Activated naive CD8-positive, alpha-beta T cell treated with anti-CD3 and anti-CD28 coated beads, Interleukin-2, amount 50 U/mL, for 24 hours (primary cell): ENCODE results near the gene MRPL54.

Source experiments
- ATAC-seq: fragments of 150-1000 bp; cut with Tn5 transposase; one replicate; pipeline ENCODE4 v1.10.0; 2021
- DNase-seq: peaks from one replicate; pipeline ENCODE4 v3.0.0; 2021
- H3K27ac Mint-ChIP-seq: one replicate; pipeline ENCODE4 v1.8.0; 2021; ENCODE audit warnings: mild to moderate bottlenecking, mixed read lengths
- H3K27me3 Mint-ChIP-seq: one replicate; pipeline ENCODE4 v1.8.0; 2021; ENCODE audit warnings: mixed read lengths
- H3K36me3 Mint-ChIP-seq: one replicate; pipeline ENCODE4 v1.8.0; 2021; ENCODE audit warnings: low read depth, mixed read lengths
- H3K4me1 Mint-ChIP-seq: one replicate; pipeline ENCODE4 v1.8.0; 2021; ENCODE audit warnings: mixed read lengths
- H3K4me3 Mint-ChIP-seq: one replicate; pipeline ENCODE4 v1.8.0; 2021; ENCODE audit warnings: mild to moderate bottlenecking, moderate library complexity, mixed read lengths
- H3K9me3 Mint-ChIP-seq: one replicate; pipeline ENCODE4 v1.8.0; 2021; ENCODE audit warnings: mixed read lengths

The MRPL54 gene

GRCh38 chr19:3733549-3734309 is 28.8 kb upstream of the MRPL54 start:
- H3K36me3 Mint-ChIP-seq, result no peaks in the 10 kb centered on the region
- no peaks in the 10 kb centered on the region for H3K9me3 Mint-ChIP-seq
- no peak overlapping the region for H3K4me3 Mint-ChIP-seq
- no peak for DNase-seq
- H3K27ac Mint-ChIP-seq, result no peak overlapping the region
- H3K4me1 Mint-ChIP-seq, result peaks cover 7% of the 10 kb centered on the region
- no peaks in the 10 kb centered on the region for H3K27me3 Mint-ChIP-seq
- ATAC-seq, result no peak

GRCh38 chr19:3734310-3734600 is 28.2 kb upstream of the MRPL54 start:
- H3K4me1 Mint-ChIP-seq, result peaks cover 12% of the 10 kb centered on the region
- DNase-seq, result no peak

GRCh38 chr19:3736106-3736724 is 26.3 kb upstream of the MRPL54 start:
- Mint-ChIP-seq H3K4me3 (no peak overlapping the region), H3K36me3 (no peaks in the 10 kb centered on the region), H3K9me3 (no peaks in the 10 kb centered on the region), H3K4me1 (peaks cover 17% of the 10 kb centered on the region), H3K27me3 (no peaks in the 10 kb centered on the region), H3K27ac (no peak overlapping the region)
- ATAC-seq (no peak), DNase-seq (no peak)

More at GRCh38 chr19:3734310-3734600, 28.2 kb upstream of the MRPL54 start:
- H3K9me3 Mint-ChIP-seq, result no peaks in the 10 kb centered on the region
- H3K36me3 Mint-ChIP-seq, result no peaks in the 10 kb centered on the region
- no peak overlapping the region for H3K4me3 Mint-ChIP-seq
- ATAC-seq, result no peak
- no peak overlapping the region for H3K27ac Mint-ChIP-seq
- no peaks in the 10 kb centered on the region for H3K27me3 Mint-ChIP-seq

- Mint-ChIP-seq H3K27ac (no peak overlapping the region), H3K36me3 (no peaks in the 10 kb centered on the region), H3K4me1 (peaks cover 17% of the 10 kb centered on the region), H3K9me3 (no peaks in the 10 kb centered on the region), H3K4me3 (no peak overlapping the region), H3K27me3 (no peaks in the 10 kb centered on the region)
- no peak for ATAC-seq
- DNase-seq, result no peak
Measured at GRCh38 chr19:3737487-3738205, 24.8 kb upstream of the MRPL54 start.

- no peaks in the 10 kb centered on the region for H3K36me3 Mint-ChIP-seq
- H3K4me3 Mint-ChIP-seq, result no peak overlapping the region
- ATAC-seq, result no peak
- H3K27me3 Mint-ChIP-seq, result no peaks in the 10 kb centered on the region
- H3K4me1 Mint-ChIP-seq, result peaks cover 17% of the 10 kb centered on the region
- H3K27ac Mint-ChIP-seq, result no peak overlapping the region
- no peaks in the 10 kb centered on the region for H3K9me3 Mint-ChIP-seq
- DNase-seq, result no peak
Measured at GRCh38 chr19:3738477-3739220, 23.8 kb upstream of the MRPL54 start.

GRCh38 chr19:3740431-3740830 is 22.1 kb upstream of the MRPL54 start:
- Mint-ChIP-seq H3K27ac (no peak overlapping the region), H3K4me3 (no peak overlapping the region), H3K9me3 (no peaks in the 10 kb centered on the region), H3K27me3 (no peaks in the 10 kb centered on the region), H3K4me1 (peaks cover 17% of the 10 kb centered on the region), H3K36me3 (no peaks in the 10 kb centered on the region)
- ATAC-seq (no peak), DNase-seq (no peak)

- no peaks in the 10 kb centered on the region for H3K27me3 Mint-ChIP-seq
- H3K9me3 Mint-ChIP-seq, result no peaks in the 10 kb centered on the region
- DNase-seq (no peak), ATAC-seq (no peak)
- peaks cover 11% of the 10 kb centered on the region for H3K4me1 Mint-ChIP-seq
- H3K4me3 Mint-ChIP-seq, result no peak overlapping the region
- no peaks in the 10 kb centered on the region for H3K36me3 Mint-ChIP-seq
- H3K27ac Mint-ChIP-seq, result no peak overlapping the region
Measured at GRCh38 chr19:3743486-3743885, 19.0 kb upstream of the MRPL54 start.

- Mint-ChIP-seq H3K4me3 (no peak overlapping the region), H3K36me3 (peaks cover 3% of the 10 kb centered on the region), H3K27ac (no peak overlapping the region), H3K9me3 (no peaks in the 10 kb centered on the region), H3K27me3 (no peaks in the 10 kb centered on the region), H3K4me1 (no peaks in the 10 kb centered on the region)
- no peak for ATAC-seq
- no peak for DNase-seq
Measured at GRCh38 chr19:3745363-3746045, 17.0 kb upstream of the MRPL54 start.

- ATAC-seq (no peak), DNase-seq (no peak)
- Mint-ChIP-seq H3K9me3 (no peaks in the 10 kb centered on the region), H3K4me3 (no peak overlapping the region), H3K27me3 (no peaks in the 10 kb centered on the region), H3K36me3 (peaks cover 6% of the 10 kb centered on the region), H3K4me1 (no peaks in the 10 kb centered on the region), H3K27ac (no peak overlapping the region)
Measured at GRCh38 chr19:3746371-3747056, 16.0 kb upstream of the MRPL54 start.

- Mint-ChIP-seq H3K27ac (no peak overlapping the region), H3K4me3 (no peak overlapping the region), H3K36me3 (peaks cover 7% of the 10 kb centered on the region), H3K27me3 (no peaks in the 10 kb centered on the region), H3K4me1 (no peaks in the 10 kb centered on the region), H3K9me3 (no peaks in the 10 kb centered on the region)
- ATAC-seq (no peak), DNase-seq (no peak)
Measured at GRCh38 chr19:3748965-3749364, 13.5 kb upstream of the MRPL54 start.

- DNase-seq (no peak), ATAC-seq (no peak)
- Mint-ChIP-seq H3K36me3 (peaks cover 11% of the 10 kb centered on the region), H3K4me1 (peaks cover 5% of the 10 kb centered on the region), H3K27ac (no peak overlapping the region), H3K27me3 (no peaks in the 10 kb centered on the region), H3K9me3 (no peaks in the 10 kb centered on the region), H3K4me3 (no peak overlapping the region)
Measured at GRCh38 chr19:3750211-3750610, 12.3 kb upstream of the MRPL54 start.

GRCh38 chr19:3751236-3751635 is 11.2 kb upstream of the MRPL54 start:
- ATAC-seq, result no peak
- H3K4me1 Mint-ChIP-seq, result peaks cover 9% of the 10 kb centered on the region
- peaks cover 13% of the 10 kb centered on the region for H3K36me3 Mint-ChIP-seq
- no peaks in the 10 kb centered on the region for H3K9me3 Mint-ChIP-seq
- no peak for DNase-seq
- no peaks in the 10 kb centered on the region for H3K27me3 Mint-ChIP-seq
- no peak overlapping the region for H3K27ac Mint-ChIP-seq
- H3K4me3 Mint-ChIP-seq, result no peak overlapping the region

- no peak overlapping the region for H3K4me3 Mint-ChIP-seq
- peaks cover 13% of the 10 kb centered on the region for H3K36me3 Mint-ChIP-seq
- H3K9me3 Mint-ChIP-seq, result no peaks in the 10 kb centered on the region
- no peaks in the 10 kb centered on the region for H3K27me3 Mint-ChIP-seq
- H3K27ac Mint-ChIP-seq, result no peak overlapping the region
- H3K4me1 Mint-ChIP-seq, result peaks cover 12% of the 10 kb centered on the region
- ATAC-seq, result no peak
- no peak for DNase-seq
Measured at GRCh38 chr19:3752492-3752891, 10.0 kb upstream of the MRPL54 start.
